ENCODE data around the gene UNC45A. TPM values are rescaled to one million over a fixed set of nuclear protein-coding genes. Genes with fewer than 3 reads are reported as not detected.
"Not testable (repeated sequence)": the region's sequence is repeated elsewhere in the genome, so short reads cannot be mapped to it uniquely, and the experiment has no call there.

UNC45A gene
- total and polyA plus RNA-seq, 2 donors (not counting 1 experiment from before 2014, with no cell fraction given), result 56.3 to 79.0 TPM

- H3K4me3 ChIP-seq (ENCODE audit: control extremely low read depth in 1 of 5, extremely low read depth in 1 of 5, insufficient read depth in 1 of 5, low read depth in 2 of 5, low read length in 4 of 5), result no peak overlapping the region
- no peaks in the 10 kb centered on the region for H3K27me3 ChIP-seq (replicated peaks in 1 of 4; ENCODE audit: control extremely low read depth in 1 of 4, control insufficient read depth in 3 of 4, insufficient read depth in 4 of 4, low read length in 3 of 4)
- H3K4me1 ChIP-seq (ENCODE audit: control insufficient read depth in 2 of 2, insufficient read depth in 2 of 2, low read length in 2 of 2), result no peaks in the 10 kb centered on the region
- H3K4me3 Mint-ChIP-seq, result no peak overlapping the region
- H3K36me3 ChIP-seq (replicated peaks in 1 of 2; ENCODE audit: control extremely low read depth in 1 of 2, control insufficient read depth in 1 of 2, extremely low read depth in 1 of 2, insufficient read depth in 2 of 2, low read length in 1 of 2), result peaks cover 6 to 45% of the 10 kb centered on the region in 2 experiments
- TF ChIP-seq, protein P1, sequence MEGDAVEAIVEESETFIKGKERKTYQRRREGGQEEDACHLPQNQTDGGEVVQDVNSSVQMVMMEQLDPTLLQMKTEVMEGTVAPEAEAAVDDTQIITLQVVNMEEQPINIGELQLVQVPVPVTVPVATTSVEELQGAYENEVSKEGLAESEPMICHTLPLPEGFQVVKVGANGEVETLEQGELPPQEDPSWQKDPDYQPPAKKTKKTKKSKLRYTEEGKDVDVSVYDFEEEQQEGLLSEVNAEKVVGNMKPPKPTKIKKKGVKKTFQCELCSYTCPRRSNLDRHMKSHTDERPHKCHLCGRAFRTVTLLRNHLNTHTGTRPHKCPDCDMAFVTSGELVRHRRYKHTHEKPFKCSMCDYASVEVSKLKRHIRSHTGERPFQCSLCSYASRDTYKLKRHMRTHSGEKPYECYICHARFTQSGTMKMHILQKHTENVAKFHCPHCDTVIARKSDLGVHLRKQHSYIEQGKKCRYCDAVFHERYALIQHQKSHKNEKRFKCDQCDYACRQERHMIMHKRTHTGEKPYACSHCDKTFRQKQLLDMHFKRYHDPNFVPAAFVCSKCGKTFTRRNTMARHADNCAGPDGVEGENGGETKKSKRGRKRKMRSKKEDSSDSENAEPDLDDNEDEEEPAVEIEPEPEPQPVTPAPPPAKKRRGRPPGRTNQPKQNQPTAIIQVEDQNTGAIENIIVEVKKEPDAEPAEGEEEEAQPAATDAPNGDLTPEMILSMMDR (IDR thresholded peaks at IDR 0.05), result no peak
- no peak for TF ChIP-seq EZH2 (IDR thresholded peaks at IDR 0.05; ENCODE audit: borderline replicate concordance, insufficient read depth, low read depth, low read length, poor library complexity, severe bottlenecking)
- H3K9me3 ChIP-seq (ENCODE audit: control extremely low read depth in 1 of 3, control insufficient read depth in 2 of 3, insufficient read depth in 1 of 3, low read length in 2 of 3), result no peaks in the 10 kb centered on the region
- no peaks in the 10 kb centered on the region for H3K9me3 Mint-ChIP-seq (ENCODE audit: insufficient read depth)
- no peak overlapping the region for H3K9ac ChIP-seq (ENCODE audit: low read length)
- POLR2A ChIA-PET, result no interaction called here
- intact Hi-C loops (cut with micrococcal nuclease), result no loop called here
- WGBS (ENCODE audit: insufficient coverage), result 100% methylated on average over 1 of the region's 4 CpGs
- H3K27ac ChIP-seq (ENCODE audit: low read length in 2 of 2), result no peak overlapping the region
- H3K27me3 Mint-ChIP-seq, result no peaks in the 10 kb centered on the region
- no peaks in the 10 kb centered on the region for H3K79me2 ChIP-seq (ENCODE audit: control insufficient read depth, insufficient read depth, low read length)
- H3K4me1 Mint-ChIP-seq, result no peaks in the 10 kb centered on the region
- H3K4me2 ChIP-seq (replicated peaks; ENCODE audit: low read depth, low read length, poor library complexity, severe bottlenecking), result no peak overlapping the region
- CTCF ChIA-PET, result interaction anchor here (0.8 to 4.6 kb wide), 5 partner anchors 11 to 602 kb away, joined by 3 to 40 read pairs (median 4); partner anchors contain the start of genes HDDC3, MAN2A2 and UNC45A
- ATAC-seq (ENCODE audit: low read depth) (no peak), DNase-seq (no peak)
- H3K27ac Mint-ChIP-seq, result no peak overlapping the region
- no peaks in the 10 kb centered on the region for H4K20me1 ChIP-seq (ENCODE audit: control insufficient read depth, insufficient read depth, low read length, poor library complexity, severe bottlenecking)
- H2AFZ ChIP-seq (ENCODE audit: insufficient read depth, low read depth, low read length, poor library complexity, severe bottlenecking), result no peak overlapping the region
Observed at GRCh38 chr15:90921887-90922286, 13.2 kb upstream of the UNC45A start.

GRCh38 chr15:90922712-90923322 lies 12.3 kb upstream of the UNC45A start:
- not testable (repeated sequence) for H3K27ac Mint-ChIP-seq, DNase-seq
- POLR2A ChIA-PET, result interaction anchor here (1.6 kb wide), 1 partner anchor 9 kb away, joined by 5 read pairs; the partner anchor contains the start of gene HDDC3

More at GRCh38 chr15:90922712-90923322, 12.3 kb upstream of the UNC45A start:
- H3K4me2 ChIP-seq (replicated peaks; ENCODE audit: low read depth, low read length, poor library complexity, severe bottlenecking); intact Hi-C loops (cut with micrococcal nuclease); H3K79me2 ChIP-seq (ENCODE audit: control insufficient read depth, insufficient read depth, low read length); H3K4me1 Mint-ChIP-seq; H3K9ac ChIP-seq (ENCODE audit: low read length); H3K4me3 ChIP-seq (ENCODE audit: control extremely low read depth in 1 of 5, extremely low read depth in 1 of 5, insufficient read depth in 1 of 5, low read depth in 2 of 5, low read length in 4 of 5); H3K9me3 ChIP-seq (ENCODE audit: control extremely low read depth in 1 of 3, control insufficient read depth in 2 of 3, insufficient read depth in 1 of 3, low read length in 2 of 3); H3K27me3 Mint-ChIP-seq; H3K9me3 Mint-ChIP-seq (ENCODE audit: insufficient read depth); H2AFZ ChIP-seq (ENCODE audit: insufficient read depth, low read depth, low read length, poor library complexity, severe bottlenecking); H3K4me1 ChIP-seq (ENCODE audit: control insufficient read depth in 2 of 2, insufficient read depth in 2 of 2, low read length in 2 of 2); H3K27ac ChIP-seq (ENCODE audit: low read length in 2 of 2); H4K20me1 ChIP-seq (ENCODE audit: control insufficient read depth, insufficient read depth, low read length, poor library complexity, severe bottlenecking); ATAC-seq (ENCODE audit: low read depth); H3K27me3 ChIP-seq (replicated peaks in 1 of 4; ENCODE audit: control extremely low read depth in 1 of 4, control insufficient read depth in 3 of 4, insufficient read depth in 4 of 4, low read length in 3 of 4); H3K4me3 Mint-ChIP-seq: not testable (repeated sequence)
- peaks cover 5 to 36% of the 10 kb centered on the region in 2 experiments for H3K36me3 ChIP-seq (replicated peaks in 1 of 2; ENCODE audit: control extremely low read depth in 1 of 2, control insufficient read depth in 1 of 2, extremely low read depth in 1 of 2, insufficient read depth in 2 of 2, low read length in 1 of 2)
- WGBS (ENCODE audit: insufficient coverage), result 95% methylated on average over 7 of the region's 7 CpGs
- CTCF ChIA-PET, result interaction anchor here (0.9 to 4.6 kb wide), 5 partner anchors 10 to 603 kb away, joined by 3 to 40 read pairs (median 4); partner anchors contain the start of genes HDDC3, MAN2A2 and UNC45A
